PFSK-1 (cell line): ENCODE measurements around the gene EPN3.

Experiments
- FOXP2 ChIP-seq: optimal IDR thresholded peaks from 2 replicates; pipeline ENCODE3; 2011; ENCODE audit warnings: borderline replicate concordance, control low read depth, inconsistent platforms; ENCODE audit not compliant: insufficient read depth; ENCODE audit errors: extremely low read length, extremely low read depth
- POLR2AphosphoS5 ChIP-seq: IDR thresholded peaks from 2 replicates; pipeline ENCODE4 v1.6.1; 2012; ENCODE audit warnings: low read depth, mild to moderate bottlenecking, control low read depth, low read length, moderate library complexity
- REST ChIP-seq, 2 experiments: IDR thresholded peaks; 2 replicates each; pipeline versions ENCODE4 v1.6.1 to v1.8.0; 2011 to 2012; ENCODE audit warnings: low read depth in 2 of 2, low read length in 2 of 2, control low read depth in 1 of 2, inconsistent platforms in 1 of 2, mild to moderate bottlenecking in 1 of 2, moderate library complexity in 1 of 2; ENCODE audit not compliant: insufficient read depth in 1 of 2
- SIN3A ChIP-seq: IDR thresholded peaks from 2 replicates; pipeline ENCODE4 v1.6.1; 2012; ENCODE audit warnings: mild to moderate bottlenecking, low read length, moderate library complexity, borderline replicate concordance; ENCODE audit not compliant: insufficient read depth
- TAF1 ChIP-seq: IDR thresholded peaks from 2 replicates; pipeline ENCODE4 v1.6.1; 2012; ENCODE audit warnings: low read length, control low read depth, borderline replicate concordance; ENCODE audit not compliant: insufficient read depth

The EPN3 gene

GRCh38 chr17:50536683-50537646, 4.4 kb downstream of the EPN3 start:
- TF ChIP-seq FOXP2 = no peak
- no peak for TF ChIP-seq POLR2AphosphoS5
- TF ChIP-seq TAF1 = no peak
- TF ChIP-seq SIN3A = no peak
- TF ChIP-seq REST (IDR thresholded peaks at IDR 0.05; ENCODE audit: insufficient read depth in 1 of 2, low read depth in 2 of 2, low read length in 2 of 2) = no peak

- TF ChIP-seq REST (IDR thresholded peaks at IDR 0.05; ENCODE audit: insufficient read depth in 1 of 2, low read depth in 2 of 2, low read length in 2 of 2) (no peak), TAF1 (no peak), FOXP2 (no peak), POLR2AphosphoS5 (no peak), SIN3A (no peak)
These were observed 5.4 kb downstream of the EPN3 start for GRCh38 chr17:50537721-50538548.

- TF ChIP-seq TAF1 = no peak
- no peak for TF ChIP-seq FOXP2
- TF ChIP-seq POLR2AphosphoS5 = no peak
- no peak for TF ChIP-seq SIN3A
- no peak for TF ChIP-seq REST (IDR thresholded peaks at IDR 0.05; ENCODE audit: insufficient read depth in 1 of 2, low read depth in 2 of 2, low read length in 2 of 2)
These were observed 6.2 kb downstream of the EPN3 start for GRCh38 chr17:50538549-50539410.

- TF ChIP-seq TAF1 (no peak), REST (IDR thresholded peaks at IDR 0.05; ENCODE audit: insufficient read depth in 1 of 2, low read depth in 2 of 2, low read length in 2 of 2) (no peak), POLR2AphosphoS5 (no peak), SIN3A (no peak), FOXP2 (no peak)
These were observed 7.4 kb downstream of the EPN3 start for GRCh38 chr17:50539762-50540559.
